ENCODE results near the gene SELENON.

The SELENON gene

GRCh38 chr1:25799935-25800702 is at the start of gene SELENON:
TSS of gene SELENON (plus strand) at chr1:25800193. CDS start at chr1:25800231, 38 bp downstream.
- TF ChIP-seq REST (IDR thresholded peaks at IDR 0.05; ENCODE audit: low read depth) (no peak), ZBTB7A (IDR thresholded peaks at IDR 0.05; ENCODE audit: low read depth) (peak; percentile 82)

- TF ChIP-seq FOXM1 (IDR thresholded peaks at IDR 0.05; ENCODE audit: borderline replicate concordance, low read depth), result no peak
- TF ChIP-seq CEBPB (IDR thresholded peaks at IDR 0.05), result no peak
- TF ChIP-seq TAF1 (IDR thresholded peaks at IDR 0.05; ENCODE audit: low read depth), result no peak
- no peak for TF ChIP-seq REST (IDR thresholded peaks at IDR 0.05; ENCODE audit: low read depth)
- no peak for TF ChIP-seq USF1 (IDR thresholded peaks at IDR 0.05)
- TF ChIP-seq TEAD4 (IDR thresholded peaks at IDR 0.05), result no peak
- TF ChIP-seq CREB1 (IDR thresholded peaks at IDR 0.05; ENCODE audit: low read depth), result no peak
- no peak for TF ChIP-seq TCF12 (IDR thresholded peaks at IDR 0.05; ENCODE audit: low read depth)
- TF ChIP-seq ZBTB7A (IDR thresholded peaks at IDR 0.05; ENCODE audit: low read depth), result no peak
- no peak for TF ChIP-seq RAD21 (IDR thresholded peaks at IDR 0.05; ENCODE audit: low read depth)
- TF ChIP-seq EGR1 (IDR thresholded peaks at IDR 0.05), result no peak
- no peak for TF ChIP-seq EP300 (IDR thresholded peaks at IDR 0.05; ENCODE audit: borderline replicate concordance)
- no peak for TF ChIP-seq NFIC (IDR thresholded peaks at IDR 0.05)
- TF ChIP-seq MAX (IDR thresholded peaks at IDR 0.05), result no peak
- TF ChIP-seq YY1 (IDR thresholded peaks at IDR 0.05; ENCODE audit: low read depth), result no peak
These were observed 48.9 kb upstream of the SELENON start for GRCh38 chr1:25750923-25751605.

GRCh38 chr1:25754470-25755181 is 45.4 kb upstream of the SELENON start:
- TF ChIP-seq YY1 (IDR thresholded peaks at IDR 0.05; ENCODE audit: low read depth) (no peak), MAX (IDR thresholded peaks at IDR 0.05) (no peak), CREB1 (IDR thresholded peaks at IDR 0.05; ENCODE audit: low read depth) (no peak), USF1 (IDR thresholded peaks at IDR 0.05) (no peak), REST (IDR thresholded peaks at IDR 0.05; ENCODE audit: low read depth) (no peak), ZBTB7A (IDR thresholded peaks at IDR 0.05; ENCODE audit: low read depth) (no peak), FOXM1 (IDR thresholded peaks at IDR 0.05; ENCODE audit: borderline replicate concordance, low read depth) (no peak), CEBPB (IDR thresholded peaks at IDR 0.05) (no peak), NFIC (IDR thresholded peaks at IDR 0.05) (no peak), TCF12 (IDR thresholded peaks at IDR 0.05; ENCODE audit: low read depth) (no peak), RAD21 (IDR thresholded peaks at IDR 0.05; ENCODE audit: low read depth) (no peak), TEAD4 (IDR thresholded peaks at IDR 0.05) (no peak), TAF1 (IDR thresholded peaks at IDR 0.05; ENCODE audit: low read depth) (no peak), EGR1 (IDR thresholded peaks at IDR 0.05) (no peak), EP300 (IDR thresholded peaks at IDR 0.05; ENCODE audit: borderline replicate concordance) (no peak)
